ENCODE measurements around the gene USP37. TPM values are rescaled to one million over a fixed set of nuclear protein-coding genes. Genes with fewer than 3 reads are reported as not detected.
A peak's percentile ranks its signal among the peaks of the same experiment; 100 is the strongest.

The USP37 gene
- total RNA-seq, 1 experiment from 2014 or later, result 23.5 TPM

GRCh38 chr2:218402491-218402901, 165.7 kb downstream of the USP37 start:
- Histone ChIP-seq H3K27ac (ENCODE audit: low read depth, low read length) (no peak overlapping the region; the same call in 1 of the 2 replicates), H3K9me3 (ENCODE audit: control insufficient read depth in 1 of 2, insufficient read depth in 1 of 2, low read depth in 1 of 2, low read length in 2 of 2) (no peaks in the 10 kb centered on the region), H3K27me3 (ENCODE audit: insufficient read depth, low read length) (no peaks in the 10 kb centered on the region), H2AFZ (ENCODE audit: low read depth, low read length, poor library complexity, severe bottlenecking) (no peak overlapping the region), H3K36me3 (ENCODE audit: control insufficient read depth in 1 of 2, insufficient read depth in 2 of 2, low read length in 2 of 2) (peaks cover 17 to 18% of the 10 kb centered on the region in 2 experiments), H3K9ac (ENCODE audit: low read length) (no peak overlapping the region), H4K20me1 (ENCODE audit: insufficient read depth) (no peaks in the 10 kb centered on the region), H3K4me2 (ENCODE audit: low read length) (no peak overlapping the region), H3K4me1 (ENCODE audit: control insufficient read depth in 1 of 2, insufficient read depth in 2 of 2, low read length in 2 of 2) (peaks cover 26 to 52% of the 10 kb centered on the region in 2 experiments), H3K9me2 (ENCODE audit: insufficient read depth) (no peaks in the 10 kb centered on the region), H3K4me3 (replicated peaks in 1 of 2; ENCODE audit: low read depth in 1 of 2, low read length in 2 of 2) (no peak overlapping the region), H3K79me2 (ENCODE audit: insufficient read depth, low read length) (peaks cover 38% of the 10 kb centered on the region)
- no peak for TF ChIP-seq CEBPB (IDR thresholded peaks at IDR 0.05; ENCODE audit: low read depth)
- no peak for TF ChIP-seq RAD21 (IDR thresholded peaks at IDR 0.05; ENCODE audit: low read depth)
- TF ChIP-seq ATF3 (IDR thresholded peaks at IDR 0.05), result no peak
- no peak for TF ChIP-seq CTCF (IDR thresholded peaks at IDR 0.05 in 2 of 3, conservative IDR thresholded peaks at IDR 0.05 in 1 of 3; ENCODE audit: borderline replicate concordance in 1 of 3, insufficient read depth in 1 of 3, low read depth in 2 of 3, low read length in 2 of 3)
- no peak for TF ChIP-seq CBX3 (IDR thresholded peaks at IDR 0.05; ENCODE audit: low read depth)
- no peak for TF ChIP-seq POLR2A (IDR thresholded peaks at IDR 0.05; ENCODE audit: borderline replicate concordance, extremely low read depth, insufficient read depth, insufficient read length)
- TF ChIP-seq POLR2AphosphoS5 (IDR thresholded peaks at IDR 0.05; ENCODE audit: low read depth, low read length), result no peak
- no peak for TF ChIP-seq SP1 (IDR thresholded peaks at IDR 0.05; ENCODE audit: low read depth)
- no peak for TF ChIP-seq ZFX (IDR thresholded peaks at IDR 0.05)
- no TSS peak for BruUV-seq (replicated peaks)
- ChIA-PET POLR2A (no interaction called here), CTCF (no interaction called here), RAD21 (ENCODE audit: low non-redundant PET in 1 of 2, low total read pairs in 2 of 2, uncharacterized antibody in 2 of 2, unreplicated experiment in 2 of 2) (no interaction called here)
- intact Hi-C loops (cut with micrococcal nuclease), result no loop called here
- no peak for DNase-seq (ENCODE audit: low read depth, low spot score)
- no peak for ATAC-seq

DNA sequence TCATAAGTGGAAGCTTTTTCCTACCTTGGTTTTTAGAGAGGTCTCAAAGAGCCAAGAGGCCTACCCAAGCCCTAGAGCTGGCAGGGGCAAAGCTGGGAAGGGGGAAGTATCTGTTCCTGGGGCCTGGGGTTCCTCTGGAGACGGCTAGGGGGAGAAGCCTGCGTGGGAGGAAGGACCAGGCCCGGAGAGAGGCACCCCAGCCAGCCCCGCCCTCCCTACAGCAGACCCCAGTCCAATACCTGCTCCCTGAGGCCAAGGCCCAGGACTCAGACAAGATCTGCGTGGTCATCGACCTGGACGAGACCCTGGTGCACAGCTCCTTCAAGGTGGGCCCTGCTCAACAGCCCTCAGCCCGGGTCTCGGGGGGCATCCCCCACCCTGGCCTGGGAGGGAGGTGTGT, 166.3 kb downstream of the USP37 start:
- ChIA-PET POLR2A (no interaction called here), CTCF (no interaction called here), RAD21 (ENCODE audit: low non-redundant PET in 1 of 2, low total read pairs in 2 of 2, uncharacterized antibody in 2 of 2, unreplicated experiment in 2 of 2) (no interaction called here)
- H3K4me1 ChIP-seq (ENCODE audit: control insufficient read depth in 1 of 2, insufficient read depth in 2 of 2, low read length in 2 of 2), result peaks cover 26 to 52% of the 10 kb centered on the region in 2 experiments
- H2AFZ ChIP-seq (ENCODE audit: low read depth, low read length, poor library complexity, severe bottlenecking), result no peak overlapping the region
- H3K27me3 ChIP-seq (ENCODE audit: insufficient read depth, low read length), result no peaks in the 10 kb centered on the region
- BruUV-seq (replicated peaks), result no TSS peak
- no peak overlapping the region for H3K4me3 ChIP-seq (replicated peaks in 1 of 2; ENCODE audit: low read depth in 1 of 2, low read length in 2 of 2)
- H3K27ac ChIP-seq (ENCODE audit: low read depth, low read length), result peak overlapping the region; percentile 95; the same call in 1 of the 2 replicates
- ATAC-seq (no peak), DNase-seq (ENCODE audit: low read depth, low spot score) (no peak)
- H4K20me1 ChIP-seq (ENCODE audit: insufficient read depth), result no peaks in the 10 kb centered on the region
- H3K36me3 ChIP-seq (ENCODE audit: control insufficient read depth in 1 of 2, insufficient read depth in 2 of 2, low read length in 2 of 2), result peaks cover 17 to 18% of the 10 kb centered on the region in 2 experiments
- intact Hi-C loops (cut with micrococcal nuclease), result no loop called here
- peak overlapping the region; percentile 86; the same call in 1 of the 2 replicates for H3K4me2 ChIP-seq (ENCODE audit: low read length)
- no peaks in the 10 kb centered on the region for H3K9me2 ChIP-seq (ENCODE audit: insufficient read depth)
- no peak overlapping the region for H3K9ac ChIP-seq (ENCODE audit: low read length)
- peaks cover 38% of the 10 kb centered on the region for H3K79me2 ChIP-seq (ENCODE audit: insufficient read depth, low read length)
- no peaks in the 10 kb centered on the region for H3K9me3 ChIP-seq (ENCODE audit: control insufficient read depth in 1 of 2, insufficient read depth in 1 of 2, low read depth in 1 of 2, low read length in 2 of 2)
- TF ChIP-seq ELF1 (IDR thresholded peaks at IDR 0.05; ENCODE audit: borderline replicate concordance, low read depth) (no peak), RAD21 (IDR thresholded peaks at IDR 0.05; ENCODE audit: low read depth) (no peak), SP1 (IDR thresholded peaks at IDR 0.05; ENCODE audit: low read depth) (no peak), POLR2A (IDR thresholded peaks at IDR 0.05; ENCODE audit: borderline replicate concordance, extremely low read depth, insufficient read depth, insufficient read length) (no peak), EZH2phosphoT487 (IDR thresholded peaks at IDR 0.05; ENCODE audit: borderline replicate concordance) (no peak)
- TF ChIP-seq, protein P1, sequence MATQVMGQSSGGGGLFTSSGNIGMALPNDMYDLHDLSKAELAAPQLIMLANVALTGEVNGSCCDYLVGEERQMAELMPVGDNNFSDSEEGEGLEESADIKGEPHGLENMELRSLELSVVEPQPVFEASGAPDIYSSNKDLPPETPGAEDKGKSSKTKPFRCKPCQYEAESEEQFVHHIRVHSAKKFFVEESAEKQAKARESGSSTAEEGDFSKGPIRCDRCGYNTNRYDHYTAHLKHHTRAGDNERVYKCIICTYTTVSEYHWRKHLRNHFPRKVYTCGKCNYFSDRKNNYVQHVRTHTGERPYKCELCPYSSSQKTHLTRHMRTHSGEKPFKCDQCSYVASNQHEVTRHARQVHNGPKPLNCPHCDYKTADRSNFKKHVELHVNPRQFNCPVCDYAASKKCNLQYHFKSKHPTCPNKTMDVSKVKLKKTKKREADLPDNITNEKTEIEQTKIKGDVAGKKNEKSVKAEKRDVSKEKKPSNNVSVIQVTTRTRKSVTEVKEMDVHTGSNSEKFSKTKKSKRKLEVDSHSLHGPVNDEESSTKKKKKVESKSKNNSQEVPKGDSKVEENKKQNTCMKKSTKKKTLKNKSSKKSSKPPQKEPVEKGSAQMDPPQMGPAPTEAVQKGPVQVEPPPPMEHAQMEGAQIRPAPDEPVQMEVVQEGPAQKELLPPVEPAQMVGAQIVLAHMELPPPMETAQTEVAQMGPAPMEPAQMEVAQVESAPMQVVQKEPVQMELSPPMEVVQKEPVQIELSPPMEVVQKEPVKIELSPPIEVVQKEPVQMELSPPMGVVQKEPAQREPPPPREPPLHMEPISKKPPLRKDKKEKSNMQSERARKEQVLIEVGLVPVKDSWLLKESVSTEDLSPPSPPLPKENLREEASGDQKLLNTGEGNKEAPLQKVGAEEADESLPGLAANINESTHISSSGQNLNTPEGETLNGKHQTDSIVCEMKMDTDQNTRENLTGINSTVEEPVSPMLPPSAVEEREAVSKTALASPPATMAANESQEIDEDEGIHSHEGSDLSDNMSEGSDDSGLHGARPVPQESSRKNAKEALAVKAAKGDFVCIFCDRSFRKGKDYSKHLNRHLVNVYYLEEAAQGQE (IDR thresholded peaks at IDR 0.05; ENCODE audit: low read depth), result no peak
- TF ChIP-seq, protein P2, sequence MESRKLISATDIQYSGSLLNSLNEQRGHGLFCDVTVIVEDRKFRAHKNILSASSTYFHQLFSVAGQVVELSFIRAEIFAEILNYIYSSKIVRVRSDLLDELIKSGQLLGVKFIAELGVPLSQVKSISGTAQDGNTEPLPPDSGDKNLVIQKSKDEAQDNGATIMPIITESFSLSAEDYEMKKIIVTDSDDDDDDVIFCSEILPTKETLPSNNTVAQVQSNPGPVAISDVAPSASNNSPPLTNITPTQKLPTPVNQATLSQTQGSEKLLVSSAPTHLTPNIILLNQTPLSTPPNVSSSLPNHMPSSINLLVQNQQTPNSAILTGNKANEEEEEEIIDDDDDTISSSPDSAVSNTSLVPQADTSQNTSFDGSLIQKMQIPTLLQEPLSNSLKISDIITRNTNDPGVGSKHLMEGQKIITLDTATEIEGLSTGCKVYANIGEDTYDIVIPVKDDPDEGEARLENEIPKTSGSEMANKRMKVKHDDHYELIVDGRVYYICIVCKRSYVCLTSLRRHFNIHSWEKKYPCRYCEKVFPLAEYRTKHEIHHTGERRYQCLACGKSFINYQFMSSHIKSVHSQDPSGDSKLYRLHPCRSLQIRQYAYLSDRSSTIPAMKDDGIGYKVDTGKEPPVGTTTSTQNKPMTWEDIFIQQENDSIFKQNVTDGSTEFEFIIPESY (IDR thresholded peaks at IDR 0.05; ENCODE audit: extremely low read depth, insufficient replicate concordance, low read length), result no peak

Measured in HCT116 (cell line).